ENCODE measurements around the gene SLC12A7.
"Not testable (repeated sequence)": the region's sequence is repeated elsewhere in the genome, so short reads cannot be mapped to it uniquely, and the experiment has no call there.

The SLC12A7 gene

DNA sequence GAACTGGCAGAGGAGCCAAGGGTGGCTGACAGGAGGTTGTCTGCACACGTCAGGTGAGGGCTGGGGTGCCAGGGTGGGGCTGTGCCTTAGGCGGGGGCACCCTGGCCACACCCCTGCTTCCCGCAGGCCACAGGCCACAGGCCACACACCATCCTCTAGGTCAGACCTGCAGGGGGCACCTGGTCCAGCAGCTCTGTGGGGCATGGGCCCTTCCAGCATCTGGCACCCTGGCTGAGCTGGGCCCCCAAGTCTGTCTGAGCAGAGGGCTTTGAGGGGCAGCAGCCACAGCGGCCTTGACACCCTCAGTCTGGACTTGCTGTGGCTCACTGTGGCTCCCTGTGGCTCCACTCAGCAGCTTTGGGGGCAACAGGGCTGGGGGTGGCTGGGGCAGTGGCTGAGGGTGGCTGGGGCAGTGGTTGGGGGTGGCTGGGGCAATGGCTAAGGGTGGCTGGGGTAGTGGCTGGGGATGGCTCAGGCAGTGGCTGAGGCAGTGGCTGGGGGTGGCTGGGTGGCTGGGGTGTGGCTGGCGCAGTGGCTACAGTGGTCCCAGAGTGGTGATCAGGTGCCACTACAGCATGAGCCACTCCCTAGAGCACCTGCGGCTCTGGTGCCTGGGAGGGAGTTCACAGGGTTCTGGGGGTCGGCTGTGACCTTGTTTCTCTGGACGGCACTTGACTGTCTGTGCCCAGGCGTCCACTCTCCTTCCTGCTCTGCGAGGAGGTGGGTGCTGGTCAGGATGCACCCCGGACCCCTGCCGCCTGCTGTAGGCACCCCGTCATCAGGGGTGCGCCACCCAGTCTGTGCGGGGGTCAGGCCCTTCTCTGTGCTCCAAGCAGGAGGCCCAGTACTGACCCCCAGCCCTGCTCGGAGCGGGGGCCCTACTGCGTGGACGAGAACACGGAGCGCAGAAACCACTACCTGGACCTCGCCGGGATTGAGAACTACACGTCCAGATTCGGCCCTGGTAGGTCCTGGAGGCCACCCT is 76.2 kb downstream of the SLC12A7 start:
- no peak for DNase-seq (ENCODE audit: low read depth)

DNA sequence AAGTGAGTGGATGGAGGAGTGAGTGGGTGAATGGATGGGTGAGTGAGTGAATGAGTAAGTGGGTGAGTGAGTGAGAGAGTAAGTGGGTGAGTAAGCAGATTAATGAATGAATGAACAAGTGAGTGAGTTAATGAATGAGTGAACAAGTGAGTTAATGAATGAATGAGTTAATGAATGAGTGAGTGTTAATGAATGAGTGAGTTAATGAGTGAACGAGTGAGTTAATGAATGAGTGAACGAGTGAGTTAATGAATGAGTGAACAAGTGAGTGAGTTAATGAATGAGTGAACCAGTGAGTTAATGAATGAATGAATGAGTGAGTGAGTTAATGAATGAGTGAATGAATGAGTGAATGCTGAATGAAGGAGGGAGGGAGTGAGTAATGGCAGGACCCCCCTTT is 76.9 kb downstream of the SLC12A7 start:
- DNase-seq (ENCODE audit: low read depth), result no peak

DNA sequence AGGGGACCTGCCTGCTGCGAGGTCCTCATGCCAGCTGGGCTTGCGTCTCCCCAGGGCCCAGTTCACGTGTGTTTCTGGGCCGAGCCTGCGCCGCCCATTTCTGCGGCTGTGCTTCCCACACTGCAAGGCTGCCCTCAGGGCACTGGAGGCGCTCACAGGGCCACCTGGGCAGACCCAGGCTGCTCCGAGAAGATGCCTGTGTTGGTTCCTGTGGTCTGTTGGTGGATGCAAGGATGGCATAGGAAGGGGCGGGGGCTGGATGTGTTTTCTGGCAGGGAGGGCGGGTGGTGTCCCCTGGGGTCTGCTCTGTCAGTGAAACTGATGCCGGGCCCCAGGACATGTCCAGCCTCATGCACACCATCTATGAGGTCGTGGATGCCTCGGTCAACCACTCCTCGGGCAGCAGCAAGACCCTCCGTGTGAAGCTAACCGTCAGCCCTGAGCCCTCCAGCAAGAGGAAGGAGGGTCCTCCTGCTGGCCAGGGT is 77.4 kb downstream of the SLC12A7 start:
- no peak for DNase-seq (ENCODE audit: low read depth)

DNA sequence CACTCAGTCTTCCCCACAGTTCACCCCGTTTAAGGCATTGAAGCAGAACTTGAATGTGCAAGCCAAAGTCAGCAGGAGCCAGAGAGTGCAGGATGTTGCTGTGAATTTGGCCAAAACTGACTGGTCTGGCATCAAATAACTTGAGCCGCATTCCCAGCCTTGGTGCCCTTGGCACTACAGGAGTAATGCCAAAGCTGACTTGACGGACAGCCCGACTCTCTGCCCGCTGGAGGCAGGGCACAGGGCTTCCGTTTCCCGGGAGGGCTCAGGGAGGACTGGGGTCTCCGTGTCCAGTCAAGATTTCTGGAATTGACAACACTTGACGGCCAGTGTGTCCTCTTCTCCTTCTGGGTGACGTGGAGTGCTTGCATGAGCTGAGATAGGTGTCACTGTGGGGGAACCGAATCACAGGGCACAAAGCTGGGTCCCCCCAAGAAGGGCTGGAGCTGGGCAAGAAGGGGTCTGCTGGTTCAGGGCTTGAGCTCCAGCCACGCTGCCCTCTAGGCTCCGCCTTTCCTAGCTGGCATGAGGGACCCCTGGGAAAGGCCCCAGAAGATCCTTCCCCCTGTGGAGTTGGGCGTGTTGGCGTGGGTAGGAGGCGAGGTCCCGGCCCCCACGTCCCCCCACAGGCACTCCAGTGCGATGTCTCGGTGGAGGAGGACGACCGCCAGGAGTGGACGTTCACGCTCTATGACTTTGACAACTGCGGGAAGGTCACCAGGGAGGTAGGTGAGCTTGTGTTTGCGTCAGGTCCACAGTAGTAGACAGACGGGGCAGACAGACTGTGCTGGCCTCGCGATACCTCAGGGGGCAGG is 78.0 kb downstream of the SLC12A7 start:
- no peak for DNase-seq (ENCODE audit: low read depth)

DNA sequence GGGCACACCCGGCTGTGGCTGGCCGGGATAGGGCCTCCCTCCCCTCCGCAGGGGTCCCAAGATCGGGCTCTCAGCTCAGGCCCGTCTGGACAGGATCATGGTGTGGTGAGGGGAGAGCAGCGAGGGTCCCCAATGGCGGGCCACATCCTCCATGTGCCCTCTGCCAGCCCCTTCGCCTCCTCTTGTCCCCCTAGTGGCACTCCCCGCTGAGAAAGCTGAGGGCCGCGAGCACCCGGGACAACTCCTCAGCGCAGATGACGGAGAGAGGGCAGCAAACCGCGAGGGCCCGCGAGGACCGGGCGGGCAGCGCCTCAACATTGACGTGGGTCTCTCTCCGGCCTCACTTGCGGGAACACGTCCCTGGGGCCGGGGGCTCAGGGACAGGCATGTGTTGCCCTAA is 78.7 kb downstream of the SLC12A7 start:
- no peak for DNase-seq (ENCODE audit: low read depth)

DNA sequence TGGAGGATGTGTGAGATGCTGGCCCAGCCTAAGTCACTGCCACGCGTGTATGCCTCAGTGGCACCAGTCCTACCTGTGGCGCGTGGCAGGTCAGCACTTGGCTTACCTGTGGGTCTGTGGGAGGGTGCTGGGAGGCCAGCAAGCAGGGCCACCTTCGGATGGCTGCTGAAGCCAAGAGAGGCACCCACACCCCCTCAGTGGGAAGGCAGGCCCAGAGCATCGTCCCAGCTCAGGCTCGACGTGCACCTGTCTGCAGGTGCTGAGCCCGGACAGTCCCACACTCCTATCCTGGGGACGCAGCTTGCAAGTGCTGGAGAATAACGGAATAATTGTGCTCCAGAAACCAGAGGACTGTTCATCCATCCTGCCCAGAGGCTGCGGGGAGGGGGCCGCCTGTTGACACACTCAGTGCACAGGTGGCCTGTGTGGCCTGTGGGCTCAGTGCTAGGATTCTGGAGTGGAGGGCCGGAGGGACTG is 79.3 kb downstream of the SLC12A7 start:
- no peak for DNase-seq (ENCODE audit: low read depth)

DNA sequence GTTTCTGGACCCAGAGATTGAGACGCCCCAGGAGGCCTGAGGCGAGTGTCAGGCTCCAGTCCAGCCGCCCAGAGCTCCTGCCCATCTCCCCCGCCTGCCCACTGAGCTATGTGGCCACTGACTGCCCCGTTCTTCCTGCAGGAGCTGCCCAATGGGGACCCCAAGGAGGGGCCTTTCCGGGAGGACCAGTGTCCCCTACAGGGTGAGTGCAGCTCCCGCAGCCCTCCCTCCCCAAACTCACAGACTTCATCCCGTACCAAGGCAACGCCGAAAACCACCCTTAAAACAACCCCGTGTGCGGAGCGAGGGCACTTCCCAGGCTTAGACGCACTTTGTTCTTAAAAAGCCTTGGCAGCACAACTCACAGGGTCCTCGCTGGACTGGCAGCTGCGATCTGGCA is 79.9 kb downstream of the SLC12A7 start:
- DNase-seq (ENCODE audit: low read depth), result no peak

DNA sequence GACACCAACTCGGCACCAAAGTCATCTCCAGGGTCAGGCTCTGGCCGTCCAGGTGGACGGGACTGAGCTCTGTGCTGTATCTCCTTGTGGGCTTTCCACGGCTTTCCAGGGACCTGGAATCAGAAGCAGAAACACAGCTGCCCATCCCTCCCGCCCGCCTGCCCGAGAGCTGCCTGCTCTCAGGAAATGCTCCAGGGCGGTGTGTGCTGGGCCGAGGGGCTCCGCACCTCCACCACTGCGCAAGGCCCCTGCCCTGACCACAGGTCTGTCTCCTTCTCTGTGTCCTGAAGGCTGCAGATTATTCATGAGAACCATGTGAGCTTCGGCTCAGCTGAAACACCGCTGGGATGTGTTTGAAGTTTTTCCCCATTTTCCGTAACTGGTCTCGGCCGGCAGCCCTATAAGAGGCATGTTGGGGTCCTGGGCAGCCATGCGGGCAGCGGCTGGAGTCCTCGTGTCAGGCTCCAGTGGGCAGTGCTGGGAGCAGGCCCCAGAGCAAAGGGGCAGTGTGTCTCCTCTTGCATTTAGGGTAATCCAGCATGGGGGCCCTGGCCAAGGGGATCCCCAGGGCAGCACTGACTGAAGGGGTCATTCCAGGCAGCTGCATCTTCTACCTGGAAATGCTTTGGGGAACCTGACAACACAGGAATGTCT is 80.4 kb downstream of the SLC12A7 start:
- no peak for DNase-seq (ENCODE audit: low read depth)

DNA sequence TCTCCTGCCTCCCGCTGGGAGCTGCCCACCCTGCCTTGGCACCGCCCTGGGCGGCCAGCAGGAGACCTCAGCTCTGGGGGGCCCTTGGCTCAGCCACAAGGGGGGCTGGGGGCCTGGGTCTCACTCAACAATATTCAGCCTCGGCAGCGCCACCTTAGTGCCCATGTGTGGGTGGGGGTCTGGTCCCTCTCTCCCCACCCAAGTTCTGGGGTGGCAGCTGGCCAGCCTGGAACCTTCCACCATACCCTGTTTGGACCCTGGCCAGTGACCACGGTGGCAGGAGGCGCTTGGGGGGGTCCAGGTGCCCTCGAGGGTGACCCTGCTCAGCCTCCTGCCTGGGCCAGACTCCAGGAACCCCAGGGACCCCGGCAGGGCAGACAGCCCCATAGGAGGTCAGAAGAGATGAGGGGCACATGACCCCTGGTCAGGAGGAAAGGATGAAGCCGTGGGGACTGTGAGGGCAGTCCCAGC is 81.0 kb downstream of the SLC12A7 start:
- no peak for DNase-seq (ENCODE audit: low read depth)

DNA sequence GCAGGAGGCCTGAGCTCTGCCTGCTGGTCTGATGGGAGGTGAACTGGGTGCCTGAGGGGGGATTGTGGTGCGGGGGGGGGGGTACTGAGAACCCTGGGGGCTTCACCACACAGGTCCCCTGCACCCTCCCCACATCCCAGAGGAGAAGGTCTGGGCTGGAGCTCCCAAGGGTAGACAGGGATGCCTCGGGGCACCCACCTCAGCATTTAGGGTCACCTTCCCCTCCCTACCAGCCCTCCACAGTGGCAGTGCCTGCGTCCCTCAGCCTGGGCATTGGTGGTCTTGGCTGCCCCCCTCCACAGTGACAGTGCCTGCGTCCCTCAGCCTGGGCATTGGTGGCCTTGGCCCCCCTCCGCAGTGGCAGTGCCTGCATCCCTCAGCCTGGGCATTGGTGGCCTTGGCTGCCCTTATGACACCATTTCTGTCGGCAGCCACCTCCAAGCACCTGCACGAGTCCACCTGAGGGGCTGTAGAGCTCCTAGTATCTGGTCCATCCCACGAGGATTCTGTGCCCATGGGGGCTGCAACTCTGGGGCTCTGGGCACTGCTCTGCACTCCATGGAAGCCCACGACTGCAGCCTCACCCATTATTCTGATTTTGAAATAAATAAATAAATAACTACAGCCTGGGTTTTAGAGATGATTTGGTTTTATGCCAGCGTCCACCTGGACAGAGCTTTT is 81.8 kb downstream of the SLC12A7 start:
- DNase-seq (ENCODE audit: low read depth), result no peak

DNA sequence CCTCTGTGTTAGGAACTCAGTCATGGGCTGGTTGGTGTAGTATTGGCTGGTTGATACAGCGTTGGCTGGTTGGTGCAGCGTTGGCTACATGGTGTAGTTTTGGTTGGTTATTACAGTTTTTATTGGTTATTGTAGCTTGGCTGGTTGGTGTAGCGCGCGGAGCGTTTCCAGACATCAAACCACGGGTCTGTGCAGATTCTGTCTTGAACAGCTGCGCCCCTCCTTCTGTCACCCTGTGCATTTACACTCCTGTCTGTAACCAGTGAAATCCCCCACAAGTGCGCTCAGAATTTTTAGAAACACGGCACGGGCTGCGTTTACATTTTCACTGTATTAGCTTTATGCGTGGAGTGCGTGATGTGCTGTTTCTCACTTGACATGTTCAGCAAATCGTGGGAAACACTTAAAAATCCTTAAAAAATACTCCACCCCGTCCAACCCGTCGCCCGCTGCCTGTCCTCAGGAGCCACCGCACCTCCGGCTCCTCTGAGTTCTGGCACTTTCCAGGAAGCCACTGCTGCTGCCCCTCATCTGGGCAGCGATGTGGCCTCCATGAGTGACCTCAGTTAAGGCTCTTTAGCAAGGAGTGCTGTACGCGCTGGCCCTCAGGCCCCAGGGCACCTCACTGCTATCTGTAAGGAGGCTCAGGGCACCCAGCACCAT is 82.5 kb downstream of the SLC12A7 start:
- no peak for DNase-seq (ENCODE audit: low read depth)

DNA sequence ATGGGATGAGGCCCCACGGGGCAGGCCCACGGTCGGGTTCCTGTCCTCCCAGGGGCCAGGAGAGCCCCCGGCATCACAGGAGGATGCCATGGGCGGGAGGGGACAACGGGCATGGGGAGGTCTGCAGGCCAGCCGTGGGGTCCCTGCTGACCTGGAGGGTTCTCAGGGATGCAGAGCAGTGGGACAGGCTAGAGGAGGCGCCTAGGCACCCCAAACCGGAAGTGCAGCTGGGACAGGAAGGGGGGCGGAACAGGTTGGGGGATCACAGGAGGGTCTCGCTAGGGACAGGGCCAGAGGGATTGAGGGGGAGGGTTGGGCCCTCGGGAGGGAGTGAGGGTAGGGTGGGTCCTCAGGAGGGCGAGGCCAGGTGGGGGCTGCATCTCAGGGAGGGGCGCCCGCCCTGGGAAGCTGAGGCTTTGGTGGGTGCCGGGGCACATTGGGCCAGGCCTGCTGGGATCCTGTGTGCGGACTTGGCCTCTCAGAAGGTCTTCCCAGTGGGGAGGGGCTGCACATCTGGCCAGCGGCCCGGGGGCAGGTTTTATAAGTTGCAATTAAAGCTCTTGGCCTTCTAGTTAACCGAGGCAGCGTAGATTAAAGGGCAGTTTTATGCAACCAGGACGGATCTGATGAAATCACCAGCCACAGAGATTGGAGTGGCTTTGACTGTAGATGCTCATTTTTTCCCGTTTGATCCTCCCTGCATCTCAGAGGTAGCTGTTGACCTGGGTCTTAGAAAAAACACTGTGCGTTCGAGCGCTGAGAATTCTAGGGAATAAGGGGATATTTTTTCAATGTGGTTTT is 83.2 kb downstream of the SLC12A7 start:
- DNase-seq (ENCODE audit: low read depth), result no peak

DNA sequence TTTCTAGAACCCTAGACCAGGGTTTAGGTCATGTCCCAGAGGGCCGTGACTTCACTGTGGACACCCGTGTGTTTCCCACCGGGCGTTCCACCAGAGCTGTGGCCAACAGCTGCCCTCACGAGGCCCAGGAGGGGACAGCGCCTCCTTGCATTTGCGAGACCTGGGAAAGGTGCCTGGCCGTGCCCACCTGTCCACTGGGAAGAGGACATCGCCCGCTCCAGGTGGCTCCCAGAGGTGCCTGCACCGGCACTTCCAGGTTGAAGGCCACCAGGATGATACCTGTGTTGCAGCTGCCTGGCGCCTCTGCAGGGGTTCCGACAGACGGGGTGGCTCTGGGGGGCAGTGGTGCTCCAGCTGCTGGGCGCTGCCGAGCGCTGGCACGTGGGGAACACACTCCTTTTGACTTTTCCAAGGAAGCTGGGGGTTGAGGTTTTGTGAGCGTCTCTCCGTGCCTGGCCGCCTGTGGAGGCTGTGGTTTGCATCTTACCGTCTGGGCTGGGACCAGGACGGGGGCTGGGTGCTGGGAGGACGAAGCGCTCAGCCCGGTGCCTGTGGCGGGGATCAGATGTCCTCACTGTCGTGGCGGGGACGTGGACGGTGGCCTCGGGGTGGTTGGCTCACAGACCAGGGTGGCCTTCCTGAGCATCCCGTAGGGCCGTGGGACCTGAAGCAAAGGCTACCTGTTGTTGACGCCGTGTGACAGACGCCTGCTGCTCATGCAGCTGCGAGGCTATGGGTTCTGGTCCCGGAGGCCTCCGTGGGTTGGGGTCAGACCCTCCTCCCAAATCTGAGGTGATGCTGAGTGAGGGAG is 84.0 kb downstream of the SLC12A7 start:
- DNase-seq (ENCODE audit: low read depth), result no peak

DNA sequence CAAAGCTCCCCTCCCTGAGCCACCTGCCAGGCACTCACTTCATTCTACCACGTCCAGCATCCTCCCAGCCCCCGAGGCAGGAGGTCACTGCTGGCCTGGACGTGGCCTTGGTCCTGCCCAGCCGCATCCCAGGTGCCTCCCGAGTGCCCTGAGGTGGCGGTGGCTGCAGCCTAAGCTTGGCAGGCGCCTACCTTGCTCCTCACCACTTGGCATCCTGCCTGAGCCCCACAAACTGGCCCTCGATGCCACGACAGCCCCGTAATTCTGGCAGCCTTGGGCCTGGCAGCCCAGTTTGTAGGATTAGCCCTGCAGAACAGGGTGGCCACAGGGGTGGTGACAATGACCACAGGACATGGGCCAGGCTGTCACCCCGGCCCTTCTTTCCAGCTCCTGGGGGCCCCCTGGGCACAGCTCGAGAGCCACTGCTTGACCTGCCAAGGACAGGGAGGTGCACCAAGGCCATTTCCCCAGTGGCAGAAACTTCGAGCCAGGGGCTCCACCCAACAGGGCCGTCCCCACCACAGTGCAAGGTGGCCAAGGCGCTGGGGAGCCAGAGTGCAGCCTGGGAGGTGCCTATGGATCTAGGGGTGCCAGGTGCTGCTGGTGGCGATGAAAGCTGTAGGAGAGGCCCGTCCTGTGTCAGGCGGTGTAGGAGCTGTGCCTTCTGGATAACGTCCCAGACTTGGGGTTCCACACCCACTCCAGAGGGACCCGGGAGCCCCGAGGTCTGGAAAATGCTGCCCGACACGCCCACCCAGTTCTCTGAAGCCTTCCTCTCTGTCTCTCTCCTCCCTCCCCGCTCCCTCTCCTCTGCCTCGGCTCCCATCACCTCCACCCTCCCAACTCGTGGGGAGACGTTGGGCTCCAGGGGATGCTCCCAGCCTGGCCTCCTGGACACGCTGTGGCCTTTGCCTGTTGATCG is 84.9 kb downstream of the SLC12A7 start:
- DNase-seq (ENCODE audit: low read depth), result no peak

DNA sequence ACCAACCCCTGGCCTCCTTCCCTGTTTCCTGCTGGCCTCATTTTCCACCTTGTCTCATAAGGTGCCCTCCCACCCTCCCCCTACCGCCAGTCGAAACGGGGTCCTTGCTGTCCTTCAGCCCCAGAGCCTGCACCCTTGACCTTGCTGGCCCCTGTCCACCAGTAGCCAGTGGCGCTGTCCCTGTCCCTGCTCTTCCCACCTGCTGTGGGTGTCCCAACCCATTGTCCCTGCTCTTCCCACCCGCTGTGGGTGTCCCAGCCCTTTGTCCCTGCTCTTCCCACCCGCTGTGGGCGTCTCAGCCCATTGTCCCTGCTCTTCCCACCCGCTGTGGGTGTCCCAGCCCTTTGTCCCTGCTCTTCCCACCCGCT is 89.9 kb downstream of the SLC12A7 start:
- DNase-seq (ENCODE audit: low read depth), result not testable (repeated sequence)

DNA sequence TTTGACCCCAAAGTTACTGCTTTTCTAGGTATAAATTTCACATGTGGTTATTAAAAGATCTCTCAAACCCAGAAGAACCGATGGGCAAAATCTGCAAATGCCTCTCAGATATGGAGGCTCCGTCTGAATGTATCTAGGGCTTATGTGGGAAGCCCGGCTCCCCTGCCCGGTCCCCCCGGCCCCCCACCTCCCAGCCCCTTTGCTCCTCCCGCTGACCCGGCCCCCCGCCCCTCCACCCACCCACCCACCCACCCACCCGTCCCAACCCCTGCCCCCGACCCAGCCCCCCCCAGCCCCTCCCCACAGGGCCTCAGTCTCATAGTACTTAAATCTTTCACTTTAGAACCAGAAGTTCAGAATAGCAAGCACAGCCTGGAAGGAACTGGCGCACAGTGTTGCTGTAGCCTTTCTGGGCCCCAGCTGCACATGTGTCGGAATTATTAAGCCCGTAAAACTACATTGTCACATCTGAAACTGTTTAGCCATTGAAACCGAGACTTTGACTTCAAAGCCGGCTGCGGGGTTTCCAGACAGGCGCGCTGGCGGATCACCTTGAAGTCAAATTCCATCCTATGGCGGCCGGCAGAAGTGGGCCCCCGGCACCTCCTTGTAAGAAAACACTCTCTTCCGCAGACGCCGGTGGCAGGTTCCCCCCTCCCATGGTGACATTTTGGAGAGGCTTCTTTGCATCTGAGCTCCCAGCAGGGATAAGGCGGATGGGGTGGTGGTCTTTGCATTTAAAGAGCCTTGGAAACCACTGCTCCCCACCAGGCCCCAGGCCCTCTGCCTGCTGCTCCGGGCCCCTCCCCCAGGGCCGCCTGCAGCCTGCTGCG is 90.5 kb downstream of the SLC12A7 start:
- DNase-seq (ENCODE audit: low read depth), result no peak

DNA sequence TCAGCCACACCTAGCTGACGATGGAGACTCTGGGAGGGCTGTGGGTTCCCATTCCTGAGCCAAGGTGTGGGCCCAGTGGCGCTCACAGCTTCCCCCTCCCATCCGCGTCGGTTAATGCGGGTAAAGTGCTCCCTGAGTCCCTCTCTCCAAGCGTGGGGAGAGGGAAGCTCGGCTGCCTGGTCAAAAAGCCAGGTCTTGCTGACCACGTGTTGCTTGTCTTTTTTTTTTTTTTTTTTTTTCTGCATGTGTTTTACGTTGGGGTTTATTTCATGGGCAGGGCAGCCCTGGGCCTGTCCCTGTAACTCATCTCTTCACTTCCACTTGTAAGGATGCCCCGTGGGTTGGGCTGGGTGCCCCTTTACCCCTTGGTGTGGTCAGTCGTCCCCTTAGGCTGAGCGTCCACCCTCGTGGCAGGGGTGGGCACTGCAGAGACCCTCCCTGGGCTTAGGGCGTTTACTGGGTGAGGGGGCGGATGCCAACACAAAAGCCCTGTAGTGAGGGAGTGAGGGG is 91.4 kb downstream of the SLC12A7 start:
- no peak for DNase-seq (ENCODE audit: low read depth)

Measured in stimulated activated CD8-positive, alpha-beta memory T cell treated with anti-CD3 and anti-CD28 coated beads, Interleukin-12 subunit alpha, Interleukin-12 subunit beta, amount 100 ng/mL, for 1 hour (primary cell).